IPS-18a (cell line): ENCODE results near the gene GATAD2B.

Source experiments
- H3K27ac ChIP-seq: one replicate; pipeline ENCODE4 v1.5.1; 2013; ENCODE audit warnings: low read length
- H3K27me3 ChIP-seq: one replicate; pipeline ENCODE4 v1.6.1; 2013; ENCODE audit warnings: mild to moderate bottlenecking, low read length; ENCODE audit not compliant: control insufficient read depth, insufficient read depth
- H3K36me3 ChIP-seq: one replicate; pipeline ENCODE4 v1.6.1; 2013; ENCODE audit warnings: low read depth, low read length; ENCODE audit not compliant: control insufficient read depth
- H3K4me1 ChIP-seq: one replicate; pipeline ENCODE4 v1.6.1; 2013; ENCODE audit warnings: low read depth, low read length; ENCODE audit not compliant: control insufficient read depth
- H3K4me3 ChIP-seq: one replicate; pipeline ENCODE4 v1.5.1; 2013; ENCODE audit warnings: low read length
- H3K9ac ChIP-seq: one replicate; pipeline ENCODE4 v1.6.1; 2013; ENCODE audit warnings: mild to moderate bottlenecking, low read length, moderate library complexity
- H3K9me3 ChIP-seq: one replicate; pipeline ENCODE4 v1.6.1; 2013; ENCODE audit warnings: low read depth, low read length; ENCODE audit not compliant: control insufficient read depth

GATAD2B gene

DNA sequence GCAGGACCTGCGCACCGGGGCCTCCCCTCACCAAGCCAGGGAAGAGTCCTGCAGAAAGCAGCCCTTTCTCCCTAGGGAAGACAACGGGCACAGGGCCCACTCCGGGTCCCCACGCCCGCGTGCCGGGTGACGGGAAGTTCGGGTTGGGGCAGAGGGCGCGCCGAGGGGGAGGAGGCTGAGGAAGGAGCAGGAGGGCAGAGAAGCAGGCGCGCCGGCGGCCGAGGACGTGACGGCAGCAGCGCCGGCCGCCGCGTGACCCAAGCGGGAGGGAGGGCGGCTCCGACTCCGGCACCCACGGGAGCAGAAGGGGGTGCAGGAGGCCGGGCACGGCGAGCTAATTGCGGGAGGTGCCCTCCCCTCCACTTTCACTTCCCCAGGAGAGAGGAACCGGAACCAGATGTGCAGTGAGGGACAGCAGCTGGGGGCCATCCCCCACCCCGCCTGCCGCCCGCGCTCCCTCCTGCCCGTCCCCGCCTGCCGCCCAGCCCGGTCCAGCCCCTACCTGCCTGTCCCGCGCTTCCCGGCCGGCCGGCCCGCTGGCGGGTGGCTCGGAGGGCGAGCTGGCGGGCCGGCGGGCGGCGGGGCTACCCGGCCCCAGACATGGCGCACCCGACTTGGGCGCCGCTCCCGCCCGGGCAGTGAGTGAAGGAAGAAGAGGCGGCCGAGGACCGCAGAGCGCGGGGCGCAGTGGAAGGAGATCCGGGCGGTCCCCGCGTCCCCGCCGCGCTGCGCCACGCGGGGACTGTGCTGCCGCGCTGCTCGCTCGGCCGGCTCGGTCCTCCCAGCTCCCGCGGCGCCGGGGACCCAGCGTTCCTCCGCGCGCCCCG, 23.2 kb upstream of the GATAD2B start:
- H3K4me1 ChIP-seq: peaks cover 11% of the 10 kb centered on the region

DNA sequence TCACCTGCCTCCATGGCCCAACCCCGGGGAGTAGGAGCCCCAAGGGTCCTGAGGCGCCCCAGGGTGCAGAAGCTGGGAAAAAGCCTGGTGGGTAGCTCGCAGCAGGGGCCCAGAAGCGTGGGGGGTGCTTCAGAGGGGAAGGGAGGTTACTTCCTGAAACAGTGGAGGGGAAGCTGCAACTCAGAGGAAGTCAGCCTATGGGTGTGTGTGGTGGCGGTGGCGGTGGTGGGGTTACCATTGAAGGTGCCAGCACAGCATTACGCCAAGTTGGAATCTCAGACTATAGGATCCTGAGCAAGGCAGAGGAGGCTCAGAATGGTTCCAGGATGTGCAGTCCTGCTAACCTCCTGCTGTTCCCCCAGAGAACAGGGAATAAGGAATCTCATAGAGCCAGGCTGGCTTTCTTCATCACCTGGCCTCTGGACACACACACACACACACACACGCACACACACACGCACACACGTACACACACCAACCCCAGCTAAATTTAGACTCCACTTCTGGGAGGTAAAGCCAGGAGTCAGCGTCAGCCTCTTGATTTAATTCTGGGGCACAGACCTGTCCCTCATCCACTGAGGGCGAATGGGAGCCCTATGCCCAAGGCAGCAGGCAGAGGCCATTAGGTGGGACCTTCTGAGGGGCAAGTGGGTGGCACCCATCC, 22.5 kb upstream of the GATAD2B start:
- no peaks in the 10 kb centered on the region for H3K9me3 ChIP-seq
- peak overlapping the region; percentile 66 for H3K4me3 ChIP-seq
- peaks cover 11% of the 10 kb centered on the region for H3K4me1 ChIP-seq
- H3K36me3 ChIP-seq: peaks cover 37% of the 10 kb centered on the region
- no peaks in the 10 kb centered on the region for H3K27me3 ChIP-seq
- H3K27ac ChIP-seq: no peak overlapping the region
- H3K9ac ChIP-seq: peak overlapping the region; percentile 57

More for the DNA sequence above, 23.2 kb upstream of the GATAD2B start:
- peak overlapping the region; percentile 66 for H3K4me3 ChIP-seq
- H3K9ac ChIP-seq: peak overlapping the region; percentile 57
- H3K27ac ChIP-seq: no peak overlapping the region
- no peaks in the 10 kb centered on the region for H3K9me3 ChIP-seq
- peaks cover 38% of the 10 kb centered on the region for H3K36me3 ChIP-seq
- H3K27me3 ChIP-seq: no peaks in the 10 kb centered on the region

DNA sequence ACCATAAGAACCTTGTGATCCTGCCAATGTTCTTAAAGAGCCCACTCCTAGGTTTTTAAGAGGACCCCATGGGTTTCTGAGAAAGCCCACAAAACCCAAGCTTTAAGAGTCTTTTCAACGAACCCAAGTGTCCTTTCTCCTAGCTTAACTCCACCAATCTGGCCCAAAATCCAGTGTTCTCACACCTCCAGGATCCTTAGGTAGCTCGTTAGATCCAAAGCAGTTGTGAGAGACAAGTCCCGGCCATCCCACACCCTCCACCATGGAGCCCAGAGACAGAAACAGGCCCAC, 22.0 kb upstream of the GATAD2B start:
- Histone ChIP-seq H3K4me3 (peak overlapping the region; percentile 66), H3K36me3 (peaks cover 37% of the 10 kb centered on the region), H3K9me3 (no peaks in the 10 kb centered on the region), H3K9ac (no peak overlapping the region), H3K27me3 (no peaks in the 10 kb centered on the region), H3K27ac (no peak overlapping the region), H3K4me1 (peaks cover 11% of the 10 kb centered on the region)

DNA sequence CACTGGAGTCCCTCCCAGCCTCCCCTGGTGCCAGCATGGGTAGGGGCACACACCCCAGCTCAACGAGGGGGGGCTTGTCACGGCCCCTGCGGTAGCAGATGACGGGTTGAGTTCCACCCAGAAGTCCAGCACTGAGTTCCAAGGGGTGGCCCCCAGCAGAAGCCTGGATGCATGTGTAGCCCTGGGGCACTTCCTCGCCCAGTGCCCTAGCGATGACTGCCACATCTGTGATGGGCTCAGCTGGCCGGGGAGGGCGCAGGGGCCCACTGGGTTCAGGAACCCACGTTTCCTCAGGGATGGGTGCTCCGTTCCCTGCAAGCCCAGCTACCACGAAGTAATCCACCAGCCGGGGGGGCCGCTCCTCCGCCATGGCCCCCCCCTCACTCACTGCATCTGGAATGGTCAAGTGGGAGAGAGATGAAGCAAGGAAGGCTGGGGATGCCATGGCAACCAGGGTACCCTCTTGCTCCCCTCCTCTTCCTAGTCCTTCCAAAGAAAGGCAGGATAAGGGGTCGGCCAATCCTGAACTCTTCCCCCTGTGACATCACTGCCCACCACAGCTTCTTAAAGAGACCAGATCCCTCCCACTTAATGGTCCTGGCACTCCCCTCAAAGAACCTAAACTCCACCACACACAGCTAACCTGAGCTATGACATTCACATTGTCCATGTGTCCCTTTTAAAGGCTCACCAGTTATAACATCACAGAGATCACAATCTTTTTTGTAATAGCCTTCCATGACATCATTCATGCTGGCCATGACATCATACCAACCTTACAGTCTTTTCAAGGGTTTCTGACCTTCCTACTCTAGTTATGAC, 21.4 kb upstream of the GATAD2B start:
- H3K27me3 ChIP-seq: no peaks in the 10 kb centered on the region
- H3K9ac ChIP-seq: no peak overlapping the region
- peaks cover 36% of the 10 kb centered on the region for H3K36me3 ChIP-seq
- peaks cover 11% of the 10 kb centered on the region for H3K4me1 ChIP-seq
- H3K27ac ChIP-seq: no peak overlapping the region
- no peak overlapping the region for H3K4me3 ChIP-seq
- H3K9me3 ChIP-seq: no peaks in the 10 kb centered on the region

DNA sequence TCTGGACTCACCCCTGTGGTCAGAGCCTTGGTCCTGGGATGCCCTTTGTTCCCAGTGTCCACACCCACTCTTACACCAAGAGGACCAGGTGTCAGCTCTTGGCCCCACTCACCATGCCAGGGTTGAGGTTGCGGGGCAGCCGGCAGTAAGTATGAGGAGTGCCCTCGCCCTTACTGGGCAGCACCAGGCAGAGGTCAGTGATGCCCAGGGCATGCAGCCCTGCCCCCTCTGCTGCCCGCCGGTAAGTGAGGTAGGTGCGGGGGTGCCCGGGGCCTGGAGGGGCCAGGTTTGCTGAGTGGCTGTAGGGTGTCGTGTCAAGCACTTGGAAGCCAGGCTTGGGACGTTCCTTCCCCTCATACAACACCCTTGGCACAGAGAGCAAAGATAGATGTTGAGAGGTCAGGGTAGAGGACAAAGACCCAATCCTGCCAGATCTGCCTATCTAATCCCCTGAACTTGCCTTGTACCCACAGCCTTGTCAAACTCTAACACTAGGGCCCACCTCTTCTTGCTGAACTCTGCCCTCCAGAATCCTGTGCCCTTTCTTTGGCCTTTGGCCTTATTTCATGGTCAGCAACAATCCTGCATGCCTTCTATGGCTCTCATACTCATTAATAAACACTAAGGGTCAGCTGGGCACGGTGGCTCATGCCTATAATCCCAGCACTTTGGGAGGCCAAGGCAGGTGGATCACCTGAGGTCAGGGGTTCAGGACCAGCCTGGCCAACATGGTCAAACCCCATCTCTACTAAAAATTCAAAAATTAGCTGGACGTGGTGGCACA, 20.2 kb upstream of the GATAD2B start:
- Histone ChIP-seq H3K9me3 (no peaks in the 10 kb centered on the region), H3K27ac (no peak overlapping the region), H3K4me1 (peaks cover 11% of the 10 kb centered on the region), H3K4me3 (no peak overlapping the region), H3K27me3 (no peaks in the 10 kb centered on the region), H3K9ac (no peak overlapping the region), H3K36me3 (peaks cover 25% of the 10 kb centered on the region)

DNA sequence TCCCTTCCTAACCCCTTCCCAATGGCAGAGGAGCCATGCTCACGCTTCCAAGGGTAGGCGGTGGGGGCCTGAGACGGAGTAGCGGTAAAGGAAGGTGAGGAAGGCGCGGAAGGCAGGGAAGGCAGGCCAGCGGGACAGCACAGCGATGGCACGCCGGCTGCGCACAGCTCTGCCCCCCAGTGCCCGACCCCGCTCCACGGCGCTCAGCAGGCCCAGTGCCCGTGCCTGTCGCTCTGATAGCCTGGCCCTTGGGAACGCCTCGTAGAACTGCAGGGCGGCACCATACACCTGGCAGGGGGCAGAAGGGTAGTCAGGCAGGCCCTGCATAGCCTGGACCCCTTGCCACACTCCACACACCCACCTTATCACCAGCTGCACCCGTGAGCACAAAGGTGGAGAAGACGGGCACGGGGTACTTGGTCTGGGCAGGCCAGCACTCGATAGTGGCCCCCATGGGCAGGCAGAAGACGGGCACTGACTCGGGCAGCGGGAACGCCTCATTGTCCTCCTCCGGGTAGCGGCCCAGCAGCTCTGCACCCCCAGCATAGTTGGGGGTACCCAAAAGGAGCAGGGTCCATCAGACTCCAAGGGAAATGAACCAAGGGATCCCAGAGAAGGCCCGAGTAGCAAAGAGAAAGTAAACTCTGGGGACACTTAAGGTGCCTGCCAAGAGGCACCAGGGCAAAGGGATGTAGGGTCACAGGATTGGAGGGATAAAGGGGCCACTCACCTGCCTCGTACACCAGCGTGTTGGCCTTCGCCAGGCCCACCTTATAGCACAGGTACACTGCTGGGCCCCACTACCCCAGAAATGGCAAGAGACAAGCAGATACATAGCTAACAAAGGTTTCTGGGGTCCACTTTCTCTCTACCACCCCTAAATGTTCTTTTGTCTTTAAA, 19.3 kb upstream of the GATAD2B start:
- no peak overlapping the region for H3K9ac ChIP-seq
- no peaks in the 10 kb centered on the region for H3K27me3 ChIP-seq
- no peak overlapping the region for H3K4me3 ChIP-seq
- H3K9me3 ChIP-seq: no peaks in the 10 kb centered on the region
- no peak overlapping the region for H3K27ac ChIP-seq
- peaks cover 30% of the 10 kb centered on the region for H3K36me3 ChIP-seq
- H3K4me1 ChIP-seq: peaks cover 9% of the 10 kb centered on the region

DNA sequence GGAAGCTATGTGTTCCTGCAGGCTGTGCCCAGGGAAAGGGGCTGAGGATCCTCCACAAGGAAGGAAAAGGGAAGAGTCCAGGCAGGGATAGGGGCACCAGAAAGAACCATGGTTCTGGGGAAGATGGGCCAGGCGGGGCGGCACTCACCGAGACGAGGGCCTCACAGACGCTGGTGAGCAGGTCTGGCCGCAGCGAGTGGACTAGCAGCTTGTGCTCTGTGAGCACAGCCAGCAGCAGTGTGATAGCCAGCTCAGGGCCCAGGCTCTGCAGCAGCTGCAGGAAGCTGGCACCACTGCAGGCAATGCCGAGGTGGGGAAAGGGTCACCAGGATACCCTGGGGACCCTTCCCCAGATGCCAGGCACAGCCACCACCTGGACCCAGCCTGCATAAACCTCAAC, 18.0 kb upstream of the GATAD2B start:
- no peak overlapping the region for H3K9ac ChIP-seq
- H3K4me1 ChIP-seq: peaks cover 4% of the 10 kb centered on the region
- H3K27me3 ChIP-seq: no peaks in the 10 kb centered on the region
- no peak overlapping the region for H3K4me3 ChIP-seq
- no peaks in the 10 kb centered on the region for H3K9me3 ChIP-seq
- peaks cover 43% of the 10 kb centered on the region for H3K36me3 ChIP-seq
- no peak overlapping the region for H3K27ac ChIP-seq

DNA sequence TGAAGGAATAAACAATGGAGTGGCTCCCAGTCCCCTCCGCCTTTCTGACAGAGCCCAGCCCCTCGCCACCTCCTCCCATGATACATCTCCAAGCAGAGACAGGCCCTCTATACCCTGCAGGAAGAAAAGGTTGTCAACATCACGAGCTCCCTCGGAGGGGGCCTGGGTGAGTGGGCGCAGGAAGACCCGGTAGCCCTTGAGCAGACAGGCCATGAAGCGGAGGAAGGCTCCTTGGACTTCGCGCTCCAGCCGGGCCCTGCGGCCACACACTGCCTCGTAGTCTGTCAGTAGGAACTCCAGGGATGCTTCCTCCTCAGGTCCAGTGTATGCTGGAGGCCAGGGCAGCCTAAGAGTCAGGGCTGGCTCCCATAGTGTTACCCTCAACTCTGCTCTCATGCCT, 16.7 kb upstream of the GATAD2B start:
- Histone ChIP-seq H3K27me3 (no peaks in the 10 kb centered on the region), H3K9ac (no peak overlapping the region), H3K4me3 (no peak overlapping the region), H3K27ac (no peak overlapping the region), H3K9me3 (no peaks in the 10 kb centered on the region), H3K4me1 (no peaks in the 10 kb centered on the region), H3K36me3 (peaks cover 53% of the 10 kb centered on the region)

DNA sequence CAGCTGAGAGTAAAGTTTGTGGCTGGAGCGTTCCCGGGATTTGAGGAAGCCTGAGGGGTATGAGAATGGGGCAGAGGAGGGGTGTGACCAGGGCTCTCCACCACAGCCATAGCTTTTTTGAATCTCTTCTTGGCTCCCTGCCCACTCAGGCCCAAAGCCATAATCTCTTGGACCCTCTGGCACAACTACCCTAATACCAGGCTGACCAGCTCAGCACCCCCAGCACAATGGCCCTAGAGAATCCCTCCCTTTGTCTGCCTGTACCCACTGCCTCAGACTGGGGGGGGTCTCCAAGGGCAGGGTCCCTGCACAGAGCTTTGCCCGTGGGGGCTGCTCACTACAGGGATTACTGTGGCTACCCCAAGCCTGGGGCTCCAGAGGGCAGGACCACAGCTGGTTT, 16.2 kb upstream of the GATAD2B start:
- Histone ChIP-seq H3K9me3 (no peaks in the 10 kb centered on the region), H3K27me3 (no peaks in the 10 kb centered on the region), H3K4me3 (no peak overlapping the region), H3K36me3 (peaks cover 58% of the 10 kb centered on the region), H3K4me1 (no peaks in the 10 kb centered on the region), H3K27ac (no peak overlapping the region), H3K9ac (no peak overlapping the region)

DNA sequence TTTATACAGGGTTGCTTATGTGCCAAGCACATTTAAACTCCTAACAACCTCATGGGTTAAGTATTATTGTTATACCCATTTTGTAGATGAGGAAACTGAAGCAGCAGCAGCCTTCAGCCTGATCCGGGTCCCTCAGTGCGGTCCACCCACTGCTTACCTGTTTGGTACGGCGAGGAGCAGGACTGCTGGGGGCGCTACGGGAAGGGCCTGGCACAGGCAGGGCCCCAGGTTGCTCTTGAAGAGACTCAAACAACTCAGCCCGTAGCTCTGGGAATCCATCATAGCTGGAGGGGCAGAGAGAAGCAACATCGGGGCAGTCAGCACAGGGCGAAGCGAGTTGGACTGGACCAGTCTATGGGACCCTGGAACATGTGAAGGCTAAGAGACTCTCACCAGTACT, 14.6 kb upstream of the GATAD2B start:
- Histone ChIP-seq H3K4me1 (no peaks in the 10 kb centered on the region), H3K27me3 (no peaks in the 10 kb centered on the region), H3K9me3 (no peaks in the 10 kb centered on the region), H3K4me3 (no peak overlapping the region), H3K27ac (no peak overlapping the region), H3K9ac (no peak overlapping the region), H3K36me3 (peaks cover 60% of the 10 kb centered on the region)
